ENCODE measurements around the gene FRAS1.

DNA sequence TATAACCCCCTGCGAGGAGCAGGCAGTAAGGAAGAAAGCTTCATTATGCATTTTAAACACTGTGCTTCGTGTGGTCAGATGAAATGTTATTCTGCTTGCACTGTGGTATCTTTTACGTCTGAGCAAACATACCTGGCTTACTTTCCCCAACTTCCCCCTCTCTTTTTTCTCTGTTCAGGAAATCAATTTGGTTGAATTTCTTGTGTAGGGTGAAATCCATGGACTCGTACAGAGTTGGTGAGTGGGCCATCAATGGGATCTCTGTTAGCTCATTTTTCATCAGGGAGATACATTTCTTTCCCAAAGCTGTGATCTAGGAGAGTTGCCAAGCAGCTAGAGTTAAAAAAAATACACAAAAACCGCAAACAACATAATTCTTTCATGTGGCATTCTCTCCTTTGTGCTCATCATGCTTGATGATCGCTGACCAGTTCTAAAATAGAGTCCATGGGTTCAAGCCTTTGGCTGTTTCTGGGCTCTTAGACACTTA, 98.5 kb downstream of the FRAS1 start:
- TF ChIP-seq, protein P1, sequence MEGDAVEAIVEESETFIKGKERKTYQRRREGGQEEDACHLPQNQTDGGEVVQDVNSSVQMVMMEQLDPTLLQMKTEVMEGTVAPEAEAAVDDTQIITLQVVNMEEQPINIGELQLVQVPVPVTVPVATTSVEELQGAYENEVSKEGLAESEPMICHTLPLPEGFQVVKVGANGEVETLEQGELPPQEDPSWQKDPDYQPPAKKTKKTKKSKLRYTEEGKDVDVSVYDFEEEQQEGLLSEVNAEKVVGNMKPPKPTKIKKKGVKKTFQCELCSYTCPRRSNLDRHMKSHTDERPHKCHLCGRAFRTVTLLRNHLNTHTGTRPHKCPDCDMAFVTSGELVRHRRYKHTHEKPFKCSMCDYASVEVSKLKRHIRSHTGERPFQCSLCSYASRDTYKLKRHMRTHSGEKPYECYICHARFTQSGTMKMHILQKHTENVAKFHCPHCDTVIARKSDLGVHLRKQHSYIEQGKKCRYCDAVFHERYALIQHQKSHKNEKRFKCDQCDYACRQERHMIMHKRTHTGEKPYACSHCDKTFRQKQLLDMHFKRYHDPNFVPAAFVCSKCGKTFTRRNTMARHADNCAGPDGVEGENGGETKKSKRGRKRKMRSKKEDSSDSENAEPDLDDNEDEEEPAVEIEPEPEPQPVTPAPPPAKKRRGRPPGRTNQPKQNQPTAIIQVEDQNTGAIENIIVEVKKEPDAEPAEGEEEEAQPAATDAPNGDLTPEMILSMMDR (IDR thresholded peaks at IDR 0.05; ENCODE audit: insufficient read depth, low read depth, low read length): no peak
- no peak for TF ChIP-seq EZH2 (IDR thresholded peaks at IDR 0.05; ENCODE audit: insufficient read depth, low read length)
